Astrocyte (in vitro differentiated cells and primary cell): ENCODE results near the gene OLIG1.

ENCODE experiments used
- CTCF ChIP-seq: IDR thresholded peaks from 2 replicates; pipeline ENCODE4 v1.5.1; 2011; ENCODE audit warnings: low read depth, mild to moderate bottlenecking, inconsistent platforms, low read length, moderate library complexity; ENCODE audit not compliant: insufficient read depth
- EZH2 ChIP-seq: IDR thresholded peaks from 2 replicates; pipeline ENCODE4 v1.6.1; 2012; ENCODE audit warnings: mild to moderate bottlenecking, low read length, inconsistent platforms; ENCODE audit not compliant: insufficient read depth

GRCh38 chr21:33075128-33075527 lies 5.2 kb downstream of the OLIG1 start:
- TF ChIP-seq CTCF: no peak
- TF ChIP-seq EZH2: no peak
